Neural cell (in vitro differentiated cells): ENCODE measurements around the gene MYO1F.

Source experiments
- CTCF ChIP-seq: fragments of 450-650 bp; IDR thresholded peaks from 2 replicates; pipeline ENCODE4 v1.5.1; 2014; ENCODE audit warnings: antibody characterized with exemption, mild to moderate bottlenecking, moderate library complexity; ENCODE audit not compliant: poor library complexity, severe bottlenecking
- MXI1 ChIP-seq: fragments of 450-650 bp; conservative IDR thresholded peaks from 2 replicates; pipeline ENCODE4 v1.6.1; 2014; ENCODE audit warnings: antibody characterized with exemption, mild to moderate bottlenecking; ENCODE audit not compliant: poor library complexity, severe bottlenecking
- TAF1 ChIP-seq: IDR thresholded peaks from 2 replicates; pipeline ENCODE4 v1.6.1; 2012; ENCODE audit warnings: low read depth
- TF ChIP-seq, protein P1 (sequence below): IDR thresholded peaks from 2 replicates; pipeline ENCODE4 v1.6.1; 2012; ENCODE audit warnings: borderline replicate concordance

DNA sequence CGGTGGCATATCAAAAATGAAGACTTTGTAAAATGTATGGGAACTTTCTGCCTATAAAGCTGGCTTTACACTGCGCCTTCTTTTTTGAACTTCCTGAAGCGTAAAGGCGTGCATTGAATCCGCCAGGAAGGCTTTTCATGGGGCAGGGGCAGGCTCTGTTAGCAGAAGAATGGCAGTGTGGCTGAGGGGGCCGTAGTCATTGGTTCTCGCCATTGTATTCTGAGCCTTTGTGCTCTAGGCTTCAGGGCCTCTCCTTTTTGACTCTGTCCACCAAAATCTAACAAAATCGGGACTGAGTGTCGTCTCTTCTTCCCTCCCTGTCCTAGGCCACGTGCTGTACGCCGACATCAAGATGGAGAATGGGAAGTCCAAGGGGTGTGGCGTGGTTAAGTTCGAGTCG lies 88.9 kb downstream of the MYO1F start:
- TF ChIP-seq CTCF: no peak
- no peak for TF ChIP-seq TAF1
- TF ChIP-seq, protein P1, sequence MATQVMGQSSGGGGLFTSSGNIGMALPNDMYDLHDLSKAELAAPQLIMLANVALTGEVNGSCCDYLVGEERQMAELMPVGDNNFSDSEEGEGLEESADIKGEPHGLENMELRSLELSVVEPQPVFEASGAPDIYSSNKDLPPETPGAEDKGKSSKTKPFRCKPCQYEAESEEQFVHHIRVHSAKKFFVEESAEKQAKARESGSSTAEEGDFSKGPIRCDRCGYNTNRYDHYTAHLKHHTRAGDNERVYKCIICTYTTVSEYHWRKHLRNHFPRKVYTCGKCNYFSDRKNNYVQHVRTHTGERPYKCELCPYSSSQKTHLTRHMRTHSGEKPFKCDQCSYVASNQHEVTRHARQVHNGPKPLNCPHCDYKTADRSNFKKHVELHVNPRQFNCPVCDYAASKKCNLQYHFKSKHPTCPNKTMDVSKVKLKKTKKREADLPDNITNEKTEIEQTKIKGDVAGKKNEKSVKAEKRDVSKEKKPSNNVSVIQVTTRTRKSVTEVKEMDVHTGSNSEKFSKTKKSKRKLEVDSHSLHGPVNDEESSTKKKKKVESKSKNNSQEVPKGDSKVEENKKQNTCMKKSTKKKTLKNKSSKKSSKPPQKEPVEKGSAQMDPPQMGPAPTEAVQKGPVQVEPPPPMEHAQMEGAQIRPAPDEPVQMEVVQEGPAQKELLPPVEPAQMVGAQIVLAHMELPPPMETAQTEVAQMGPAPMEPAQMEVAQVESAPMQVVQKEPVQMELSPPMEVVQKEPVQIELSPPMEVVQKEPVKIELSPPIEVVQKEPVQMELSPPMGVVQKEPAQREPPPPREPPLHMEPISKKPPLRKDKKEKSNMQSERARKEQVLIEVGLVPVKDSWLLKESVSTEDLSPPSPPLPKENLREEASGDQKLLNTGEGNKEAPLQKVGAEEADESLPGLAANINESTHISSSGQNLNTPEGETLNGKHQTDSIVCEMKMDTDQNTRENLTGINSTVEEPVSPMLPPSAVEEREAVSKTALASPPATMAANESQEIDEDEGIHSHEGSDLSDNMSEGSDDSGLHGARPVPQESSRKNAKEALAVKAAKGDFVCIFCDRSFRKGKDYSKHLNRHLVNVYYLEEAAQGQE: no peak
- no peak for TF ChIP-seq MXI1
